KMS-11 (cell line): ENCODE measurements around the gene SDK2.

Source experiments
- H2AFZ ChIP-seq: fragments of 200-600 bp; sonication (generic); 2 replicates; pipeline ENCODE4 v1.6.1; 2016; ENCODE audit warnings: antibody characterized with exemption, mixed run types, low read depth
- H3K27ac ChIP-seq: fragments of 200-600 bp; sonication (generic); 2 replicates; pipeline ENCODE4 v1.6.1; 2016; ENCODE audit warnings: mild to moderate bottlenecking, mixed run types
- H3K27me3 ChIP-seq: fragments of 200-600 bp; sonication (generic); 2 replicates; pipeline ENCODE4 v1.6.1; 2017; ENCODE audit warnings: mild to moderate bottlenecking, low read depth, mixed run types, moderate library complexity; ENCODE audit not compliant: insufficient read depth
- H3K36me3 ChIP-seq: fragments of 200-600 bp; sonication (generic); 2 replicates; pipeline ENCODE4 v1.6.1; 2017; ENCODE audit warnings: mild to moderate bottlenecking, mixed run types; ENCODE audit not compliant: insufficient read depth
- H3K4me1 ChIP-seq: fragments of 200-600 bp; sonication (generic); 2 replicates; pipeline ENCODE4 v1.6.1; 2016; ENCODE audit warnings: mild to moderate bottlenecking, low read depth, mixed run types; ENCODE audit not compliant: poor library complexity, severe bottlenecking
- H3K4me2 ChIP-seq: fragments of 200-600 bp; sonication (generic); 2 replicates; pipeline ENCODE4 v1.7.0; 2016; ENCODE audit warnings: mild to moderate bottlenecking, mixed run types
- H3K4me3 ChIP-seq: fragments of 200-600 bp; sonication (generic); IDR thresholded peaks from 2 replicates; pipeline ENCODE4 v1.6.1; 2017; ENCODE audit warnings: low read depth, low read length, mixed read lengths; ENCODE audit not compliant: insufficient read depth
- H3K79me2 ChIP-seq: fragments of 200-600 bp; sonication (generic); 2 replicates; pipeline ENCODE4 v1.6.1; 2016; ENCODE audit warnings: low read depth, mixed run types; ENCODE audit not compliant: insufficient read depth
- H3K9ac ChIP-seq: fragments of 200-600 bp; sonication (generic); 2 replicates; pipeline ENCODE4 v1.6.1; 2016; ENCODE audit warnings: mild to moderate bottlenecking, mixed run types
- H4K20me1 ChIP-seq: fragments of 200-600 bp; sonication (generic); 2 replicates; pipeline ENCODE4 v1.6.1; 2016; ENCODE audit warnings: mild to moderate bottlenecking, mixed run types; ENCODE audit not compliant: insufficient read depth
- TF ChIP-seq, protein P1 (sequence below): fragments of 200-600 bp; sonication (generic); conservative IDR thresholded peaks from 2 replicates; pipeline ENCODE4 v1.6.1; 2017; ENCODE audit warnings: low read depth, mild to moderate bottlenecking, antibody characterized with exemption, low read length, moderate library complexity, mixed read lengths

The SDK2 gene

DNA sequence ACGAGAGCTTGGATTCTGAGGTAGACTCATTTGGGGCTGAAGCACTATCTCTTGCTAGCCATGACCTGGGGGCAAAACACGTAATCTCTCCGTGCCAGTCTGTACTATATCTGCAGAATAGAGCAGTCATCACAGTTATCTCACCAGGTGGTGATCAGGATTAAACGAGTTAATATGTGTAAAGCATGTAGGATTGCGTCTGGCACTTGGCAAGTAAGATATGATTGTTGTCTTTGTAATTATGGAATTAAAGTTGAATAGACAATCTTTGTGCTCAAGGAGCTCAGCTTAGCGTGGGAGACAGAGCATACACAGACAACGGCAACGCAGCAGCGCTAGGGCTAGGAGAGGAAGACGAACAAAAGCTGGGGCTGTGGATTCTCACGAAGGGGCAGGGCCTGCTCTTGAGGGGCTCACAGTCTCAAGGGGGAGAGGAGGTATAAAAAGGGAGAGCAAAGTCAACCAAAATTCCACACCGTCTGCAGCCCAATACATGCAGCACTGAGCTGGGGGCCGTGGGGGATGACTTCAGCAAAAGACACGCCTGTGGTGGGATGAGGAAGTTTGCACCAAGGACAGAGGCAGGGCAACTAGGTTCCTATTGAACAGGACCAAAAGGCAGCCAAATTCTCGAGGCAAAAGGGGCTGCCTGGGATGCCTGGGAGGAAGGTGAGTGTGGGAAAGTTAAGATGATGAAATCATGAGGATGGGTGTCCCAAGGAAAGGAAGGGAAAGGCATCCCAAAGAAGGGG is 68.6 kb downstream of the SDK2 start:
- no peaks in the 10 kb centered on the region for H3K4me1 ChIP-seq
- no peak overlapping the region for H3K27ac ChIP-seq
- no peak overlapping the region for H3K9ac ChIP-seq
- H3K27me3 ChIP-seq: peaks cover 55% of the 10 kb centered on the region; the same call in 1 of the 2 replicates
- H3K36me3 ChIP-seq: no peaks in the 10 kb centered on the region
- H3K79me2 ChIP-seq: no peaks in the 10 kb centered on the region
- H2AFZ ChIP-seq: no peak overlapping the region
- no peak overlapping the region for H3K4me2 ChIP-seq
- H3K4me3 ChIP-seq: no peak overlapping the region
- TF ChIP-seq, protein P1, sequence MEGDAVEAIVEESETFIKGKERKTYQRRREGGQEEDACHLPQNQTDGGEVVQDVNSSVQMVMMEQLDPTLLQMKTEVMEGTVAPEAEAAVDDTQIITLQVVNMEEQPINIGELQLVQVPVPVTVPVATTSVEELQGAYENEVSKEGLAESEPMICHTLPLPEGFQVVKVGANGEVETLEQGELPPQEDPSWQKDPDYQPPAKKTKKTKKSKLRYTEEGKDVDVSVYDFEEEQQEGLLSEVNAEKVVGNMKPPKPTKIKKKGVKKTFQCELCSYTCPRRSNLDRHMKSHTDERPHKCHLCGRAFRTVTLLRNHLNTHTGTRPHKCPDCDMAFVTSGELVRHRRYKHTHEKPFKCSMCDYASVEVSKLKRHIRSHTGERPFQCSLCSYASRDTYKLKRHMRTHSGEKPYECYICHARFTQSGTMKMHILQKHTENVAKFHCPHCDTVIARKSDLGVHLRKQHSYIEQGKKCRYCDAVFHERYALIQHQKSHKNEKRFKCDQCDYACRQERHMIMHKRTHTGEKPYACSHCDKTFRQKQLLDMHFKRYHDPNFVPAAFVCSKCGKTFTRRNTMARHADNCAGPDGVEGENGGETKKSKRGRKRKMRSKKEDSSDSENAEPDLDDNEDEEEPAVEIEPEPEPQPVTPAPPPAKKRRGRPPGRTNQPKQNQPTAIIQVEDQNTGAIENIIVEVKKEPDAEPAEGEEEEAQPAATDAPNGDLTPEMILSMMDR: no peak
- no peaks in the 10 kb centered on the region for H4K20me1 ChIP-seq

DNA sequence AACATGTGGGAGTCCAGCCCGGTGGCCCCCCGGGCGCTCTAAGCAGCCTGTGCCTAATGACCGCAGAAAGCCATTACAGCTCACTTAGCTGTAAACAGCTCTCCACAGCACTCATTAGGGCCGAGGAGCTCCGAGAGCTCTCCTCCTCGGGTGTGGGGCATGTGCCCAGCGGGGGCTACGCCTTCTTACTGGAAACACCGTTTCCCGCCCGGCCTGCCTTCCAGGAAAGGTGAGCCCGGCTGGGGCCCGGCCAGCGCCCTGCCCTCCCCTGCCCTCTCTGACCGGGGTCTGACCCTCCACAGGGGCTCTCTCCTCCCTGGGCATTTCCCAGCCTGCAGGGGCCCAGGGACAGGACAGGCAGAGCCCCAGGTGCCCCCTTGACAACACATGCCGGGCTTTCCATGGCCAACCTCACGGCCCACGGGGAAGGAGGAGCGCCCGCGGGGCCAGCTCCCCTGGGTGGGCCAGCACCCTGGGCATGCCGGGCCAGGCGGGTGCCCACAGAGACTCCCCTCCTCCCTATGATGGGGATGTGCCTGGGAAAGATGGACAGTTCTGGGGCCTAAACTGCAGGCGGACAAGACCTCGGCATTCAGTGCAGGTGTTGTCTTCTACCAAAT is 72.6 kb downstream of the SDK2 start:
- TF ChIP-seq, protein P1: no peak
- H3K4me3 ChIP-seq: no peak overlapping the region
- no peak overlapping the region for H2AFZ ChIP-seq
- no peaks in the 10 kb centered on the region for H3K4me1 ChIP-seq
- H3K27me3 ChIP-seq: peaks cover 27% of the 10 kb centered on the region; the same call in 1 of the 2 replicates
- no peaks in the 10 kb centered on the region for H4K20me1 ChIP-seq
- no peaks in the 10 kb centered on the region for H3K79me2 ChIP-seq
- no peak overlapping the region for H3K9ac ChIP-seq
- H3K27ac ChIP-seq: no peak overlapping the region
- no peak overlapping the region for H3K4me2 ChIP-seq
- H3K36me3 ChIP-seq: no peaks in the 10 kb centered on the region

DNA sequence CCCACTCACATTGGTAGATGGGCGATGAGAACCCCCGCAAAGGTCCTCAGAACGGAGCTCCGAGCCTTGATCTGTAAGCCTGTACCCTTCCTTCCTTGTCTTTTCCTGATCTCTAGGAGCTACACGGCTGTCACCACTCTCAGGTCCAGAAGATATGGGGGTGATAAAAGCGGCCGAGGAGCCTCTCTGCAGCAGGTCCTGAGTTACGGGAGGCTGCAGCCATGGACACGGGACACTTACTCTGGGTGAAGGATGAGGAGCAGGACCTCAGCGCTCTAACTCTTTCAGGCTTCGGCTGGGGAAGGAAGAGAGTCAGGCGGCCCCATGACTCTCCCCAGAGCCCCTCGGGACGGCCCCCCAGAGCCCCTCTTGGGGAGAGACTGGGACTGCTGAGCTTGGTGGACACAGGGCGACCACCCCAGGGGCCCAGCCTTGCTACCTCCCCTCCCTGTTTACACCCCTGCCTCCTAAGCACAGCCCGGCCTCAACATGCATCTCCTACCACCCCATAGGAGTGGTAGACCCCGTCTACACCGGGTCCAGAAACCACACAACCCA is 74.4 kb downstream of the SDK2 start:
- no peaks in the 10 kb centered on the region for H4K20me1 ChIP-seq
- H3K27me3 ChIP-seq: peaks cover 27% of the 10 kb centered on the region; the same call in 1 of the 2 replicates
- H2AFZ ChIP-seq: no peak overlapping the region
- H3K36me3 ChIP-seq: no peaks in the 10 kb centered on the region
- H3K4me1 ChIP-seq: no peaks in the 10 kb centered on the region
- H3K4me2 ChIP-seq: no peak overlapping the region
- no peak overlapping the region for H3K9ac ChIP-seq
- no peak overlapping the region for H3K4me3 ChIP-seq
- TF ChIP-seq, protein P1: no peak
- H3K27ac ChIP-seq: no peak overlapping the region
- no peaks in the 10 kb centered on the region for H3K79me2 ChIP-seq

DNA sequence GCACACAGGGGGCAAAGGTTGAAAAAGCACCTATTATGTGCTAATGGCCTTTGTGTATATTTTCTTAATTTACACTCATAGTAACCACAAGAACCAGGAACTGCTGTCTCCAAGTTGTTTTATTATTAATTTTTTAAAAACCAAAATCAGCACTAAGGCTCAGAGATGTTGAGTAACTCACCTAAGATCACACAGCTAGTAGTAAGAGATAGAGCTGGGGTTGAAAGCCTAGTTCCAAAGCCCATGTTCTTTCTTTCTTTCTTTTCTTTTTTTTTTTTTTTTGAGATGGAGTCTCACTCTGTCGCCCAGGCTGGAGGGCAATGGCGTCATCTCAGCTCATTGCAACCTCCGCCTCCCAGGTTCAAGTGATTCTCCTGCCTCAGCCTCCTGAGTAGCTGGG is 75.3 kb downstream of the SDK2 start:
- Histone ChIP-seq H3K9ac (no peak overlapping the region), H4K20me1 (no peaks in the 10 kb centered on the region), H3K36me3 (no peaks in the 10 kb centered on the region), H3K79me2 (no peaks in the 10 kb centered on the region), H3K27ac (no peak overlapping the region), H3K4me1 (no peaks in the 10 kb centered on the region), H3K4me2 (no peak overlapping the region), H2AFZ (no peak overlapping the region), H3K4me3 (no peak overlapping the region), H3K27me3 (peaks cover 20% of the 10 kb centered on the region; the same call in 1 of the 2 replicates)
- TF ChIP-seq, protein P1: no peak
